ENCODE data around the gene TADA1.

GRCh38 chr1:166899769-166900168, 23.7 kb upstream of the TADA1 start:
- TF ChIP-seq CTCF (IDR thresholded peaks at IDR 0.05) (no peak), POLR2A (IDR thresholded peaks at IDR 0.05) (no peak), EP300 (IDR thresholded peaks at IDR 0.05) (no peak)
